GM19043 (cell line): ENCODE measurements around the gene FAM3A.

Source experiments
- ATAC-seq: cut with Tn5 transposase; IDR thresholded peaks from one replicate; pipeline ENCODE4 v1.9.1; 2021; ENCODE audit warnings: low read depth; ENCODE audit not compliant: unreplicated experiment

FAM3A gene

DNA sequence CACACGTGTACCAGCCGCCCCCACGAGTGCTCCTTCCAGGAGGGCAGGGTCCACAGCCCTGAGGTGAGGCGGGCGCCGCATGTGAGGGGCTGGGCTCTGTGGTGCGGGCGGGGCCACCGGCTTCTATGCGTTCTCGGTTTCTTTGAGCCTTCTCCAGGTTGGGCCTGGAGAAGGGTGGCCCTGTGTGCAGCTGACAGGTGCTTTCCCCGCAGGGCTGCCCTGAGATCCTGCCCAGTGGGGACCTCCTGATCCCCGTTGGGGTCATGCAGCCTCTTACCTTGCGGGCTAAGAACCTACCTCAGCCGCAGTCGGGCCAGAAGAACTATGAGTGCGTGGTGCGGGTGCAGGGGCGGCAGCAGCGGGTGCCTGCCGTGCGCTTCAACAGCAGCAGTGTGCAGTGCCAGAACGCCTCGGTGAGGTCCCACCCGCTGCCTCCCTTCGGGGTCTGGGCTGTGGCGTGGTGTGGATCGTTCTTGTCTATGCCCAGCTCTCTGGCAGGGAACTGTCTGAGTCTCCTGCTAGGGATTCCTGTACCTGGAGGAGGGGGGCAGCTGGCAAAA is 51.1 kb downstream of the FAM3A start:
- ATAC-seq, result no peak

- ATAC-seq, result no peak
Observed at GRCh38 chrX:154463611-154464220, 52.3 kb downstream of the FAM3A start.

DNA sequence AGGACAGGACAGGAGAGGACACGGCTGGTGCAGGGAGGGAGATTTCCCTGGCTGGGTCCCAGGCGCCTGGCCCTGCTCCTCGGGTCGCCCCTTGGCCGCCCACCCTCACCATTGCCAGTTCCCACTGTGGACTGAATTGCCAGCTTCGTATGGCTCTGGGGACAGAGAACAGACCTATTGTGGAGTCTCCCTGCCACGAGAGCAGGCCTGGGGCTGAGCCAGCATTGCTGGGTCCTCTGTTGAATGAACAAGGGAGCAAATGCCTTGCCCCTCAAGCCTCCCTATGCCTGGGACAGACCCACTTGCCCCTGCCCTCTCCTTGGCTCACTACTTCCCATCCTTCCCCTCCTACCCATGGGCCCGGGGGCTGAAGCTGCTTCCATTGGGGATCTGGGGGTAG is 53.6 kb downstream of the FAM3A start:
- ATAC-seq, result no peak

- ATAC-seq, result no peak
Observed at GRCh38 chrX:154460326-154460725, 55.7 kb downstream of the FAM3A start.

DNA sequence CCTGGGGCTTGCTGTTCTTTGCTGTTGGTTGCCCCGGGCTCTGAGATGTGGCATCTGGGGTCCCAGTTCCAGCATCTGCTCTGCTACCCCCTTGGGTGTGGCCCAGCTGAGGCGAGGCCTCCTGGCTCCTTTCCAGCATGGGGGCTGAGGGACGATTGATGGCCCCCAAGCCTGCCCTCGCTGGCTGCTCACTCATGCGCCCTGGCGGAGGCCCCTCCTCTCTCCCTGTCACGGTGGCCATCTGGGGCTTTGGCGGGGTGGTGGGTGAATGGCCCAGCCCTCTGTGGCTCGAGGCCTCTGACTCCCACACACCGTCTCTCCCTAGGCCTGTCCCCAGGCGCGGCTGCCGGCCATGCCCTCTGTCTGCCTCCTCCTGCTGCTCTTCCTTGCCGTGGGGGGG is 56.2 kb downstream of the FAM3A start:
- ATAC-seq, result no peak

DNA sequence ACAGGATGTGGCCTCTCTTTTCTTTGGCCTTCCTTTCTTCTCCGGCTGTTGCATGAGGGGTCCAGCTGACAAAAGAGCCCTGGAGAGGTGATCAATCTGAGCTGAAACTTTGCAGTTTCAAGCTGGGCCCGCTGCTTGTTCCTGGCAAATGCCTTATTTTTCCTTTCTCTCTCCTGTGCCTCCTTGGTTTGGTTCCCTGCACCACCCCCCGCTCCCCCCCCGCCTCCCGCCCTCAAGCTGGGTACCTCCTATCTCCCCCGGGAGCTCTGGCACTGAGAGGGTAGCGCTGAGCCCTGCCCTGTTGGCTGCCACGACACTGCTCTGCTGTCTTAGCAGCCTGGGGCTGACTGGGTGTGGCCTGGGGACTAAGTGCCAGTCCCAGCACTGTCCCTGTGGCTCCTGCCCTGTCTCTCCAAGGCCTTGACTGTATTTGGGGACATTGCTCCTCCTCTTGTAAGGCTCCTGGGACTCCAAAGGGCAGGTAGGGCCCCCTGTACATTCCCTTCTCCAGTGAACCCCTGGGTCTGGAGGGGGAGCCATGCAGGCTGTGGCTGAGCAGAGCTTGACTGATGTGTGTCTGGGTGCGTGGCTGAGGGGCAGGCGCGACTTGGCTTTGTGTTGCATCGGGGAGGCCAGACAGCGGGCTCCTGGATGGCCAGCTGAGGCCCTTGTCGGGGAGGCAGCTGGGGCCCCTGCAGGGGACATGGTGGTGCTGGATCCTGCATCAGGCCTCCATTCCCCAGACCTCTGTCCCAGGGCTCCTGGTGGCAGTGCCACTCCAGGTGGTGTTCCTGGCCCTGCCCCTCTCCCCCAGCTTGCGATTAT is 56.9 kb downstream of the FAM3A start:
- ATAC-seq, result no peak

DNA sequence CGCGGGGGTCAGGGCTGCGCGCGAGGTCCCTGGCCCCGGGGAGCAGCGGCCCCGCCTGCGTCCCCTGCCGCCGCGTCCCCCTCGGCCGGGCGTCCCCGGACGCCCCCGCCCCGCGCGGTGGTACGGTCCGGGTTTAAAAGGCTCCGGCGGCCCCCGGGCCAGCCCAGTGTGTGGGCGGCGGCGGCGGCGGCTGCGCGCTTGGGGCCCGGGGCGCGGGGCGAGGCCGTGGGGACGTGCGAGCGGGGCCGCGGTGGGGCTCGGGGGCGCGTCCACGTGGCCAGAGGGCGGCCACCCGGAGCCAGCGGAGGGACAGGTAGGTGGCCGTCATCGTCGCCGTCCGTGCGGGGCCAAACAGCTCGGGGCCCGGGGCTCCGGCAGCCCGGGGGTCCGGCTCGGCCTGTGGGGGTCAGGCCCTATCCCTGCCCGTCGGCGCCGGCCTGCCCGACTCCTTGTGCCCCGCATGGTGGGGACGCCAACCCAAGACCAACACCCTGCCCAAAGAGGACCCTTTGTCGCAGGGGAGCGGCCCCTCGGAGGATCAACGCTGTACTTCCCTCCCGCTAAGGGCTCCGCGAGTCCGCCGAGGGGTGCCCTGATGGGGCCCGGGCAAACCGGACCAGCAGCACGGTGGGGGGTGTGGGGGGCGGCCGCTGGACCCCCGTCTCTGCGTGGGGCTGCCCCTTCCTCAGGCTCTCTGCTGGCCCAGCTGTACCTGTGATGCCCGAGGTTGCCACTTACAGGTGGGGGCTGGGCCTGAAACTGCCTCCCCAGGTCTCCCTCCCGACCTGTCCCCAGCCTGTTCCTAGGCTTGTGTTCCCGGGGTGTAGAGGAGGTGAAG is 57.7 kb downstream of the FAM3A start, which contains the start of gene PLXNA3:
Gene PLXNA3 (plus strand): TSS at position 166 of the 838 bp plus-strand sequence. CDS start 1,903 bp downstream, outside the sequence.
- ATAC-seq, result peak; percentile 47

- peak; percentile 40 for ATAC-seq
Observed at GRCh38 chrX:154457491-154458115, 58.4 kb downstream of the FAM3A start.
